Skeletal muscle cell (primary cell): ENCODE data around the gene TRPC5OS.

ENCODE experiments used
- DNase-seq: peaks from one replicate; pipeline ENCODE4 v3.0.0-alpha.2; 2010; ENCODE audit warnings: low read depth
- H3K4me3 ChIP-seq: 2 replicates; pipeline ENCODE4 v1.5.1; 2011; ENCODE audit warnings: low read depth, mild to moderate bottlenecking, control low read depth, low read length, moderate library complexity

Gene TRPC5OS

DNA sequence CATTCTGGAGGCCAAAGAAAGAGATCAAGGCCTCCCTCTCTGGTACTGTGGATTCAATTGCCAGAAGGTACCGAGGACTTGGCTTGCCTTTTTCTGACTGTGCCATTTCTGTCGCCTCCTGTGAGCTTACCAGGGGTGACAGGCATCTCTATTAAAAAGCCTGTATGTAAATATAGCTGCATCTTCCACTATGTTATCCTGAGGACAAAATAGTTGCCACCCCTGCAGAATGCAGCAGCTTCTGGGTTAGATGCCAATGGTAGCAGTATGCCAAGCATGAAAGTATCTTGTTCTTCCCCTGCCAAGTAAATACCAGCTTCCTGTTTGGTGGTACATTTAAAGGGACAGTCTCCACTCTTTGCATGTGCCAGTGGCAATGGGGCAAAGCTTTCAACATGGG, 10.7 kb downstream of the TRPC5OS start:
- no peak overlapping the region for H3K4me3 ChIP-seq
- DNase-seq = no peak

DNA sequence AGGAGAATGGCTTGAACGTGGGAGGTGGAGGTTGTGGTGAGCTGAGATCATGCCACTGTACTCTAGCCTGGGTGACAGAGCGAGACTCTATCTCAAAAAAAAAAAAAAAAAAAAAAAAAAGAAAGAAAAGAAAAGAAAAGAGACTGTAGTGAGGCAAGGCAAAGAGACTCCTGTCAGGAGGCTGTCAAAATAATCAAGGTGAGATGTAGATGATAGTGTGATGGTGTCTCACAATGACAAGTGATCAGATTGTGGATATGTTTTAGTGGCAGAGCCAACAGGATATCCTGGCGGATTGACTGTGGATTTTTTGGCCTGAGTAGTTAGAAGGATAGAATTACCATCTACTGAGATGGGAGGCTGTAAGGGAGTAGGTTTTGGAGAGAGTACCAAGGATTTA, 12.6 kb downstream of the TRPC5OS start:
- DNase-seq = no peak
- no peak overlapping the region for H3K4me3 ChIP-seq

DNA sequence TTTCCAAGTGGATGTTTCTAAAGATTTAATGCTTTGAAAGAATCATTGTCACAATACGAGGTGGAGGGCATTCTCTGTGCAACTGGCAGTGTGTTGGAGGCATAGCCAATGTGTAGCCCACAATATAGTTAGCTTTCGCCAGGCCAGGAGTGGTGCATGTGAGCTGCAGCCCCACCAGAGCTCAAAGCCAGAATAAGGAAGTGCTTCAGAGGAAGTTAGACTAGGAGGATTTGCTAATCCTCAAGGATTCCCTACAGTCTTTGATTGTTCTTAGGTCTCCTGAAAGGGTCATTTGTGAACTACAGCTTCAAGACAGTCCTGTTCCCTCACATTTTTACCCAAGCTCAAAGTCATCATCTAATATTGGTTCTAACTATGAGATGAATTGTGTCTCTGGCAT, 16.4 kb downstream of the TRPC5OS start:
- no peak overlapping the region for H3K4me3 ChIP-seq
- no peak for DNase-seq

DNA sequence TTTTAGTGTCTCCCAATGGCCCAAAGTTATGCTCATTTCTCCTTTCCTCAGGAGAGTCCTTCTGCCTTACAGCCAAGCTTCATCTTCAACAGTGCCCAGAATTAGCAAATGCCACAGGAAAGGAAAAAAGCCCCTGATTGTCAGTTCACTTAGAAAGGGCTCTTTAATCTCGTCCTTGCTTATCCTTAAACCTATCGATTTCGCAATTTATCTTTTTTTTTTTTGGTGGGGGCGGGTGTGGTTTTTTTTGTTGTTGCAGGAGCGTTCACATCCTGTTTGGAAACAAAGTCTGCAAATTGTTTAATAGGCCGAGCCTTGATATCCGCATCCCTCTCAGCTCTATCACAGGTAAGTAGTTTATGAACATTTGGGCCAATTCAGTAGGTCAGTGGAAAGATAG, 20.2 kb downstream of the TRPC5OS start:
- DNase-seq = no peak
- no peak overlapping the region for H3K4me3 ChIP-seq

DNA sequence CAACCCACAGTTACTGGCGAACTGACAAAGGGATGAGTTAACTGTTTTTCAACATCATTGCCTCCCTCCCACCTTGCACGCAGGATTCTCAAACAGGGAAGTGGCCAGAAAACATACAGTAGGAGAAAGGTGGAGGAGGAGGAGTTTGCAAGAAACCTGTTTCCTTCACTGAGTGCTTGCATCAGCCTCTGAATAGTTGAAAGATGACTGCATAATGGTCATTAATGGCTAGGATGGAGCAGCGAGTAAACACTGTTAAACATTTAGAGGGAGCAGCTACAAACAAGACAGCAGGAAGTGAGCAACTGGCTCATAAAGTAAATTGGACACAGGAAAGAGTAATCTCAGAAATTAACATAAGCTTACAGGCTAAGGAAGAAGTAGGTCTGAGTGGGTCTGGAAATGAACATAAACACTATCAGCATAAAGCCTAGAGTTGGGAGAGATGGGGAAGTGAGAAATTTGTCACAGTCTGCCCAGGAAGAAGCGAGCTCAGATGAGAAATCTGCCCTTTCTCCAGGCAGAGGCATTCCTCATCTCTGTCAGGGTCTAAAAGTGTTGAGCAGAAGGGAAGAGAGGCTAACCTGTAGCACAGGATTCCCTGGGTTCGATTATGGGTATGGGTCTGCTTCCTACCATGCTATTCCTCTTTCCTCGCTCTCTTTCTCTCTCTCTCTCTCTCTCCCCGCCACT, 38.6 kb downstream of the TRPC5OS start:
- H3K4me3 ChIP-seq = no peak overlapping the region
- no peak for DNase-seq

DNA sequence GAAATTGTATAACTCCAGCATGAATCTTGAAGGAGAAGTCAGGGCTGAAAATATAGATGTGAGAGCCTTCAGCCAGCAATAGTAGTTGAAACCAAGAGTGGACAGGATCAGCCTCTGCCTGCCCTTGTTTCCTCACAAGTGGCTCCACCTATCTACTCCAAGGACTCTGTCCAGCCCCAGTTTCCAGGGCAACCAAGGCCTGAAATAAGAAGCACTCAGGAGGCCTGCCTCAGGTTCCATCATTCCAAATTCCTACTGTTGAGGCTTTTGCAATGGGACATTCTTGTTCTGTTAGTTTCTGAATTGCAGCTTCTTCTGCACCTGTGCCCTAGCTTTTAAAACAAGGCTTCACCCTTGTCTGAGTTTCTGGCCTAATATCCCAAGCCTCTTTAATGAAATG, 41.6 kb downstream of the TRPC5OS start:
- no peak overlapping the region for H3K4me3 ChIP-seq
- no peak for DNase-seq

DNA sequence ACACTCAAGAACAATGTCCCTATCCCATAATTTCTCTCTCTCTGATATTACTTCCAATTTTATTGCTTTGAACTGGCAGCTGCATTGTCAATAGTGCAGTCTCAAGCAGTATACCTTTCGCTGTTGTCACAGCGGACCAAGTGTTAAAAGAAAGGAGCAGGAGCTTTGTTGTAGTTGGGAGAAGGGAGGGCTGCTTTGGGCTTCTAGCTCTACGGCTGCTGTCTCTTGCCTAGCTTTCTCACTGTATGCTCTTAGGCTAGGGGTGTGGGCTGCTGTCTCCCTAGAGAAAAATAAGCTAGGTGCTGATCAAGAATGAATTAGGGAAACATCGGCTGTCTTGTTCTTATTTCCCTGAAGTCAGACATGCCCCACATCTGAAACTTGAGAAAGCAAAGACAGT, 52.5 kb downstream of the TRPC5OS start:
- no peak for DNase-seq
- no peak overlapping the region for H3K4me3 ChIP-seq
